Subcutaneous preadipocyte (primary cell): ENCODE results near the gene PLAC9. TPM values are rescaled to one million over a fixed set of nuclear protein-coding genes. Genes with fewer than 3 reads are reported as not detected.

Experiments used
- total RNA-seq: library from RNA; depleted of rRNA; stranded (reverse); fragments of >200 nt; gene quantifications from 2 replicates; pipeline ENCODE4 v1.2.3, GENCODE V29; 2012

PLAC9 gene, protein sequence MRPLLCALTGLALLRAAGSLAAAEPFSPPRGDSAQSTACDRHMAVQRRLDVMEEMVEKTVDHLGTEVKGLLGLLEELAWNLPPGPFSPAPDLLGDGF
- 24.8 and 33.8 TPM in 2 replicates for total RNA-seq

GRCh38 chr10:80132299-80133139 is at the start of gene PLAC9:
PLAC9 (plus strand) TSS chr10:80132730; CDS start chr10:80132763, 33 bp downstream.

Other genes with a start within 250 kb of the PLAC9 start
- not detected in 2 replicates for gene SFTPD, start 183.6 kb upstream of the PLAC9 start, total RNA-seq
- gene TMEM254, start 54.1 kb upstream of the PLAC9 start, total RNA-seq = 8.4 and 12.1 TPM in 2 replicates
- gene ANXA11, start 72.8 kb downstream of the PLAC9 start, total RNA-seq = 122 and 135 TPM in 2 replicates
- gene MAT1A, start 156.9 kb downstream of the PLAC9 start, total RNA-seq = not detected in 2 replicates
- gene DYDC1, start 224.0 kb downstream of the PLAC9 start, total RNA-seq = not detected in 2 replicates
- gene DYDC2, start 224.1 kb downstream of the PLAC9 start, total RNA-seq = not detected in 2 replicates